GM08714 (cell line): ENCODE results near the gene CSTPP1.

Source experiments
- H3K4me3 ChIP-seq: fragments of 200-500 bp; sonication (Bioruptor generic); 2 replicates; pipeline ENCODE4 v1.5.1; 2014; ENCODE audit warnings: mild to moderate bottlenecking, low read length, inconsistent platforms
- ZNF274 ChIP-seq: IDR thresholded peaks from 2 replicates; pipeline ENCODE4 v1.6.1; 2012; ENCODE audit warnings: mild to moderate bottlenecking, low read depth, low read length

Gene CSTPP1

GRCh38 chr11:47156333-47156732 lies 219.8 kb downstream of the CSTPP1 start:
- H3K4me3 ChIP-seq = no peak overlapping the region
- no peak for TF ChIP-seq ZNF274

GRCh38 chr11:47156951-47157350 lies 220.4 kb downstream of the CSTPP1 start:
- no peak for TF ChIP-seq ZNF274
- H3K4me3 ChIP-seq = no peak overlapping the region

- TF ChIP-seq ZNF274 = no peak
- no peak overlapping the region for H3K4me3 ChIP-seq
Observed at GRCh38 chr11:47157805-47158204, 221.2 kb downstream of the CSTPP1 start.

GRCh38 chr11:47158242-47158641 lies 221.7 kb downstream of the CSTPP1 start:
- TF ChIP-seq ZNF274 = no peak
- no peak overlapping the region for H3K4me3 ChIP-seq

- H3K4me3 ChIP-seq = no peak overlapping the region
- TF ChIP-seq ZNF274 = no peak
Observed at GRCh38 chr11:47160753-47161133, 224.2 kb downstream of the CSTPP1 start.

- H3K4me3 ChIP-seq = no peak overlapping the region
- TF ChIP-seq ZNF274 = no peak
Observed at GRCh38 chr11:47161134-47161854, 224.7 kb downstream of the CSTPP1 start.

- no peak for TF ChIP-seq ZNF274
- no peak overlapping the region for H3K4me3 ChIP-seq
Observed at GRCh38 chr11:47161890-47162289, 225.3 kb downstream of the CSTPP1 start.

GRCh38 chr11:47162426-47162825 lies 225.9 kb downstream of the CSTPP1 start:
- no peak for TF ChIP-seq ZNF274
- H3K4me3 ChIP-seq = no peak overlapping the region

GRCh38 chr11:47163193-47163592 lies 226.6 kb downstream of the CSTPP1 start:
- TF ChIP-seq ZNF274 = no peak
- no peak overlapping the region for H3K4me3 ChIP-seq

- H3K4me3 ChIP-seq = no peak overlapping the region
- TF ChIP-seq ZNF274 = no peak
Observed at GRCh38 chr11:47163898-47164297, 227.3 kb downstream of the CSTPP1 start.

GRCh38 chr11:47164321-47164720 lies 227.8 kb downstream of the CSTPP1 start:
- no peak for TF ChIP-seq ZNF274
- no peak overlapping the region for H3K4me3 ChIP-seq

GRCh38 chr11:47165253-47165840 lies 228.8 kb downstream of the CSTPP1 start:
- no peak overlapping the region for H3K4me3 ChIP-seq
- no peak for TF ChIP-seq ZNF274

GRCh38 chr11:47166368-47166767 lies 229.8 kb downstream of the CSTPP1 start:
- TF ChIP-seq ZNF274 = no peak
- H3K4me3 ChIP-seq = no peak overlapping the region

GRCh38 chr11:47171061-47171838 lies 234.7 kb downstream of the CSTPP1 start:
- TF ChIP-seq ZNF274 = no peak
- no peak overlapping the region for H3K4me3 ChIP-seq

GRCh38 chr11:47171856-47172255 lies 235.3 kb downstream of the CSTPP1 start:
- no peak overlapping the region for H3K4me3 ChIP-seq

GRCh38 chr11:47172740-47173336 lies 236.3 kb downstream of the CSTPP1 start:
- H3K4me3 ChIP-seq = no peak overlapping the region
- TF ChIP-seq ZNF274 = no peak

More at GRCh38 chr11:47171856-47172255, 235.3 kb downstream of the CSTPP1 start:
- TF ChIP-seq ZNF274 = no peak
